COLO829 (cell line): Measurements from ENCODE around the gene SF3B2.
A peak's percentile ranks its signal among the peaks of the same experiment; 100 is the strongest.

Source experiments
- DNase-seq: peaks from one replicate; pipeline ENCODE4 v3.0.0; 2012; ENCODE audit warnings: low spot score

SF3B2 gene

GRCh38 chr11:66050581-66051231 lies 1.5 kb upstream of the SF3B2 start:
- DNase-seq: no peak

GRCh38 chr11:66051371-66051765 lies 796 bp upstream of the SF3B2 start:
- no peak for DNase-seq

GRCh38 chr11:66052664-66052982 lies 459 bp downstream of the SF3B2 start:
- DNase-seq: no peak

GRCh38 chr11:66055021-66055420 lies 2.9 kb downstream of the SF3B2 start:
- DNase-seq: no peak

GRCh38 chr11:66056501-66056900 lies 4.3 kb downstream of the SF3B2 start:
- no peak for DNase-seq

GRCh38 chr11:66059966-66060680 lies 8.0 kb downstream of the SF3B2 start:
- no peak for DNase-seq

GRCh38 chr11:66061268-66061667 lies 9.1 kb downstream of the SF3B2 start:
- no peak for DNase-seq

GRCh38 chr11:66062408-66062807 lies 10.2 kb downstream of the SF3B2 start:
- no peak for DNase-seq

- DNase-seq: no peak
These were observed 11.7 kb downstream of the SF3B2 start for GRCh38 chr11:66063900-66064299.

GRCh38 chr11:66064571-66064970 lies 12.4 kb downstream of the SF3B2 start:
- DNase-seq: no peak

- no peak for DNase-seq
These were observed 14.6 kb downstream of the SF3B2 start for GRCh38 chr11:66066751-66067150.

GRCh38 chr11:66067640-66068039 lies 15.5 kb downstream of the SF3B2 start:
- no peak for DNase-seq

GRCh38 chr11:66068154-66068821 lies 16.1 kb downstream of the SF3B2 start:
- no peak for DNase-seq

GRCh38 chr11:66068923-66069714 lies 17.0 kb downstream of the SF3B2 start:
- no peak for DNase-seq

- DNase-seq: peak; percentile 71
These were observed 17.8 kb downstream of the SF3B2 start, which contains the start of gene PACS1 for GRCh38 chr11:66069715-66070603. TSS of gene PACS1 (plus strand) at chr11:66070272. CDS start at chr11:66070487, 215 bp downstream.

GRCh38 chr11:66070604-66071380 lies 18.6 kb downstream of the SF3B2 start:
- no peak for DNase-seq

- no peak for DNase-seq
These were observed 19.2 kb downstream of the SF3B2 start for GRCh38 chr11:66071381-66071801.

- DNase-seq: no peak
These were observed 19.9 kb downstream of the SF3B2 start for GRCh38 chr11:66072081-66072480.

- no peak for DNase-seq
These were observed 20.4 kb downstream of the SF3B2 start for GRCh38 chr11:66072518-66072917.

- no peak for DNase-seq
These were observed 21.5 kb downstream of the SF3B2 start for GRCh38 chr11:66073669-66074068.

GRCh38 chr11:66075273-66075672 lies 23.1 kb downstream of the SF3B2 start:
- no peak for DNase-seq
